LNCaP clone FGC (cell line): Measurements from ENCODE around the gene PPP4R1.

Experiments used
- DNase-seq: peaks from one replicate; pipeline ENCODE4 v3.0.0-alpha.2; 2011; ENCODE audit warnings: low read depth
- H3K4me3 ChIP-seq: 2 replicates; pipeline ENCODE4 v1.5.1; 2011; ENCODE audit warnings: mild to moderate bottlenecking, low read depth, low read length, control low read depth
- TF ChIP-seq, protein P1 (sequence below): IDR thresholded peaks from 2 replicates; pipeline ENCODE4 v1.5.1; 2012; ENCODE audit warnings: mild to moderate bottlenecking; ENCODE audit not compliant: control insufficient read depth, insufficient read depth; ENCODE audit errors: extremely low read depth

The PPP4R1 gene

DNA sequence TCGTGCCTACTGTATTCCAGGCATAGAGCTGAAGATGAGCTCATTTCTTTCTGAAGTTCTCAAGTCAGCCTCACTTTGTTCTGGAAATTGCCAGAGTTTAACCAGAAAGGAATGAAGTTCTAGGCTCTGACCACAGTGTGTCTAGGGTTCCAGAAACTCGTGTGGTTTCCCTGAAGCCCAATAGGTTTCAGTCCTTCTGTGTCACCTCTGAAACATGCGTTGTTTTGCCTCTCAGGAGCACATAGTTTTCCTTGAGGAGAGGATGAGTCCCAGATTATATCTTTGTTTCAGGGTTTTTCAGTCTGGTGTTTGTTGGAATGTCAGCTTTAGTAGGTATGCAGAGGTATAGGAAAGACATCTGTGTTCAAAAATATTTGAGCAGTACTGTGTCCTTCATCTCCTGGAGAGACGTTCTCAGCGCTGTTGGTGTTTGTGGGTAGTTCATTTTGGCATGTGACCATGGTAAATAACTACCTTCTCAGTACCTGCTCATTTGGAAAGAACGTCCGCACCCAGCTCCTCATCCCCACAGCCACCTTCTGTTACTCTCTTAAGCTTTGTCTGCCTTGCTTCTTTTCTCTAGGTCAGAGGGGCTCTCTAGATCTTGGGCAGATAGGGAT is 82.5 kb downstream of the PPP4R1 start:
- H3K4me3 ChIP-seq: no peak overlapping the region
- no peak for DNase-seq
- TF ChIP-seq, protein P1, sequence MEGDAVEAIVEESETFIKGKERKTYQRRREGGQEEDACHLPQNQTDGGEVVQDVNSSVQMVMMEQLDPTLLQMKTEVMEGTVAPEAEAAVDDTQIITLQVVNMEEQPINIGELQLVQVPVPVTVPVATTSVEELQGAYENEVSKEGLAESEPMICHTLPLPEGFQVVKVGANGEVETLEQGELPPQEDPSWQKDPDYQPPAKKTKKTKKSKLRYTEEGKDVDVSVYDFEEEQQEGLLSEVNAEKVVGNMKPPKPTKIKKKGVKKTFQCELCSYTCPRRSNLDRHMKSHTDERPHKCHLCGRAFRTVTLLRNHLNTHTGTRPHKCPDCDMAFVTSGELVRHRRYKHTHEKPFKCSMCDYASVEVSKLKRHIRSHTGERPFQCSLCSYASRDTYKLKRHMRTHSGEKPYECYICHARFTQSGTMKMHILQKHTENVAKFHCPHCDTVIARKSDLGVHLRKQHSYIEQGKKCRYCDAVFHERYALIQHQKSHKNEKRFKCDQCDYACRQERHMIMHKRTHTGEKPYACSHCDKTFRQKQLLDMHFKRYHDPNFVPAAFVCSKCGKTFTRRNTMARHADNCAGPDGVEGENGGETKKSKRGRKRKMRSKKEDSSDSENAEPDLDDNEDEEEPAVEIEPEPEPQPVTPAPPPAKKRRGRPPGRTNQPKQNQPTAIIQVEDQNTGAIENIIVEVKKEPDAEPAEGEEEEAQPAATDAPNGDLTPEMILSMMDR: no peak

DNA sequence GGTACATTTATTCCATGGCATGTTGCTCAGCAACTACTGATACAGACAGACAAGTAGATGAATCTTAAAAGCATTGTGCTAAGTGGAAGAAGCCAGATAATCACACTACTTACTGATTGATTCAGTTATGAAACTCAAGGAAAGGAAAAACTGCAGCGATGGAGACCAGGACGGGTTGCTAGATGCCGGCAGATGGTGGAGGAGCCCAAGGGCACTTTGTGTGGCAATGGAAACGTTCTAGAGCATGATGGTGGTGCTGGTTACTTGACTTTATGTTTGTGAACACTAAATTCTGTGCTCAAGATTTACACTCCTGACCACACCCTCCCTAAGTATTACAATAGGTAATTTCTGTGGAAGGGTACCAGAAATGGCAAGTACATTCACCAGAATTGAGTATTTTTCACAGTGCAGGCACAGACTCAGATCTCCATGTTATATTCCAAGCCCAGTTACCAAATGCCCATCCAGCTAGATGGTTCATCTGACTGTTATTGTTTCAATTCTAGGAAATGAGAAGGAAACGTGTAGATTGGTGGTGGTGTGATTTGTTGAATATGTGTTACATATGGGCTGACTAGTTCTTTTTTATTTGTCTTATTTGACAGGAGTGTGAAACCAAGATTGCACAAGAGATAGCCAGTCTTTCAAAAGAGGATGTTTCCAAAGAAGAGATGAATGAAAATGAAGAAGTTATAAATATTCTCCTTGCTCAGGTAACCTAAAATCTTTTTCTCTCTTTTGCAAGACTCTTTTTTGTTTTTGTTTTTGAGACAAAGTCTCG is 83.9 kb downstream of the PPP4R1 start:
- DNase-seq: no peak
- H3K4me3 ChIP-seq: no peak overlapping the region
- TF ChIP-seq, protein P1: no peak

DNA sequence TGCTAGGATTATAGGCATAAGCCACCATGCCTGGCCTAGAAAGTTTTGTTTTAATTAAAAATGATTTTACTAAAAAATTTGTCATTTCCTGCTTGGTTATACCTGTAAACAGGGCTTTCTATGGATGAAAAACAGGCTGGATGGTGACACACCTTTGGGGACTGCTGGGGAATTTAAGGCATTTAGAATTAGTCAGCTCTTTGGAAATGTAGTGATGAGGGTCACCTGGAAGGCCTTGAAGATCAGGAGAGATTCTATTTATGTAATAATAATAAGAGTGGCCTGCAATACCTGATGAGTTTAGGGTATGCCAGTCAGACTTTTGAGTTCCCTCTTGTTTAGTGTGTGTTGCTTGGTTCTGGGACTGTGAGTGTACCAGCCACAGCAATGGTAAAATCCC is 87.9 kb downstream of the PPP4R1 start:
- no peak for DNase-seq
- TF ChIP-seq, protein P1: no peak
- no peak overlapping the region for H3K4me3 ChIP-seq

DNA sequence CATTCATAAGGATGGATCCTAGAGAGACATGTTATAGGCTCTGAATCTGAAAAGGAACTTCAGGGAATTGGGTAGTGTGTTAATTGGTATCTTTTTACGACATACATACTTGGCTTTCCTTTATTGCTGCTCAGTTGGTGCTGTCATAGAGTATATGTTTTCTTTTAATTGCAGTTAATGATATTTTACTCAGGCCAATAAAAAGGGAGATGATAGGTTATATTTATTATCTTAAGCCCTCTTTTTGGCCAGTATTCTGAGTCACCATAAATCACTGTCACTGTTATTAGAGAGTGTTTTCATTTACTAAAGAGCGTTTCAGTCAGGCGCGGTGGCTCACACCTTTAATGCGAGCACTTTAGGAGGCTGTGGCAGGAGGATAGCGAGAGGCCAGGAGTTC is 91.4 kb downstream of the PPP4R1 start:
- TF ChIP-seq, protein P1: no peak
- DNase-seq: no peak

DNA sequence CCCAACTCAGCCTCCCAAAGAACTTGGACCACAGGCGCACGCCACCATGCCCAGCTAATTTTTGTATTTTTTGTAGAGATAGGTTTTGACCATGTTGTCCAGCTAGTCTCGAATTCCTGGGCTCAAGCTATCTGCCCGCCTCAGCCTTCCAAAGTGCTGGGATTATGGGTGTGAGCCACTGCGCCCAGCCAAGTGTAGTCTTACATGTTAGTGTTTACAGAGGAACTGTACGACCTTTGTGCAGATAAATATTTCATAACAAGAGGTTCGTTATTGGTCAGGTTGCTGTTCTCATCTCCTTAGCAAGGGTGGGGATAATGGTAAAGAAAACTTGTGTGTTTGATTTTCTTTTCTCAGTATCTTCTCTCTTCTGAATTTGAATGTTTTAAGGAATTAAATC is 92.6 kb downstream of the PPP4R1 start:
- DNase-seq: no peak
- no peak overlapping the region for H3K4me3 ChIP-seq
- TF ChIP-seq, protein P1: no peak

More for the DNA sequence above, 91.4 kb downstream of the PPP4R1 start:
- H3K4me3 ChIP-seq: no peak overlapping the region

DNA sequence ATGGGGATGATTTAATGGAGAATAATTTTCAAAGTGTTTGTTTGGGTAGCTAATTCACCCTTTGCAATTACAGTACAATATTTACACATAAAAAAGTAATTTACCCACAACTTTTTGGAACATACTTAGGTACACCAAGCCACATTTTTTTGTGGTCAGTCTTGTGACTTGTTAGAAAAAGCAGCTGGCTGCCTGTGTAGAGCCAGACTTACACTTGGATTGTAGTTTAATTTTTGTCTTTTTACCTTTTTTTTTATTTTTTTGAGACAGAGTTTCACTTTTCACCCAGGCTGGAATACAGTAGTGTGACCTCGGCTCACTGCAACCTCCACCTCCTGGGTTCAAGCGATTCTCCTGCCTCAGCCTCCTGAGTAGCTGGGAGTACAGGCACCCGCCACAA is 93.7 kb downstream of the PPP4R1 start:
- DNase-seq: no peak
- TF ChIP-seq, protein P1: no peak
- no peak overlapping the region for H3K4me3 ChIP-seq
